ENCODE results near the gene DHX29.

- TF ChIP-seq CTCF (conservative IDR thresholded peaks at IDR 0.05 in 1 of 2, IDR thresholded peaks at IDR 0.05 in 1 of 2; ENCODE audit: low read depth in 1 of 2, low read length in 2 of 2) (peak; percentile 36 to 69), EZH2 (IDR thresholded peaks at IDR 0.05; ENCODE audit: low read length, missing control alignments) (no peak)
These were observed 17.4 kb upstream of the DHX29 start for GRCh38 chr5:55324815-55325418.
